Liver (tissue), 9 donors: ENCODE measurements around the gene PTPRN2. TPM values are rescaled to one million over a fixed set of nuclear protein-coding genes. Genes with fewer than 3 reads are reported as not detected.

Source experiments
- DNase-seq: peaks from one replicate; pipeline ENCODE4 v3.0.0-alpha.2; 2017; ENCODE audit warnings: low spot score
- H3K27ac ChIP-seq, 2 donors: one replicate each; pipeline ENCODE4 v1.7.0; 2013; ENCODE audit warnings: inconsistent platforms in 2 of 2, low read length in 2 of 2, control low read depth in 1 of 2, low read depth in 1 of 2, mild to moderate bottlenecking in 1 of 2
- H3K27me3 ChIP-seq, 4 donors: one replicate each; pipeline versions ENCODE4 v1.6.1 to v1.7.0; 2013; ENCODE audit warnings: low read length in 3 of 4, inconsistent platforms in 1 of 4, mild to moderate bottlenecking in 1 of 4, moderate library complexity in 1 of 4; ENCODE audit not compliant: control insufficient read depth in 4 of 4, insufficient read depth in 4 of 4
- H3K36me3 ChIP-seq, 4 donors: one replicate each; pipeline versions ENCODE4 v1.6.1 to v1.7.0; 2013; ENCODE audit warnings: low read length in 3 of 4, mild to moderate bottlenecking in 3 of 4, low read depth in 1 of 4, moderate library complexity in 1 of 4; ENCODE audit not compliant: control insufficient read depth in 4 of 4, insufficient read depth in 3 of 4
- H3K4me1 ChIP-seq, 4 donors: one replicate each; pipeline versions ENCODE4 v1.6.1 to v1.7.0; 2013; ENCODE audit warnings: low read length in 3 of 4, mild to moderate bottlenecking in 3 of 4, moderate library complexity in 1 of 4; ENCODE audit not compliant: control insufficient read depth in 4 of 4, insufficient read depth in 4 of 4
- H3K4me3 ChIP-seq, 3 donors: one replicate each; pipeline versions ENCODE4 v1.6.1 to v1.7.0; 2013; ENCODE audit warnings: low read length in 3 of 3, control low read depth in 1 of 3, low read depth in 1 of 3, mild to moderate bottlenecking in 1 of 3
- H3K9ac ChIP-seq, 2 donors: one replicate each; pipeline ENCODE4 v1.7.0; 2013; ENCODE audit warnings: low read length in 2 of 2, mild to moderate bottlenecking in 2 of 2, moderate library complexity in 2 of 2, control low read depth in 1 of 2, low read depth in 1 of 2
- H3K9me3 ChIP-seq, 4 donors: one replicate each; pipeline versions ENCODE4 v1.6.1 to v1.7.0; 2013; ENCODE audit warnings: low read length in 3 of 4; ENCODE audit not compliant: control insufficient read depth in 4 of 4
- ATF3 ChIP-seq: IDR thresholded peaks from 2 replicates; pipeline ENCODE4 v1.6.1; 2016; ENCODE audit warnings: antibody characterized with exemption
- CTCF ChIP-seq: fragments of 150-350 bp; IDR thresholded peaks from 2 replicates; pipeline ENCODE4 v1.5.1; 2017; ENCODE audit warnings: improper control_type of control experiment, low read depth, low read length; ENCODE audit not compliant: missing input control
- FOXA1 ChIP-seq: IDR thresholded peaks from 2 replicates; pipeline ENCODE4 v1.6.1; 2016; ENCODE audit warnings: antibody characterized with exemption
- GABPA ChIP-seq, 2 donors: IDR thresholded peaks in 1 of 2; conservative IDR thresholded peaks in 1 of 2; 2 replicates each; pipeline ENCODE4 v1.6.1; 2016; ENCODE audit warnings: antibody characterized with exemption in 2 of 2, mild to moderate bottlenecking in 1 of 2, moderate library complexity in 1 of 2
- HNF4G ChIP-seq: IDR thresholded peaks from 2 replicates; pipeline ENCODE4 v1.6.1; 2016; ENCODE audit warnings: antibody characterized with exemption
- JUND ChIP-seq, 2 donors: IDR thresholded peaks; 2 replicates each; pipeline ENCODE4 v1.6.1; 2016; ENCODE audit warnings: antibody characterized with exemption in 2 of 2
- MAX ChIP-seq: IDR thresholded peaks from 2 replicates; pipeline ENCODE4 v1.6.1; 2016; ENCODE audit warnings: antibody characterized with exemption
- NR2F2 ChIP-seq: IDR thresholded peaks from 2 replicates; pipeline ENCODE4 v1.6.1; 2016; ENCODE audit warnings: antibody characterized with exemption
- RAD21 ChIP-seq, 2 donors: IDR thresholded peaks; 2 replicates each; pipeline ENCODE4 v1.6.1; 2016; ENCODE audit warnings: antibody characterized with exemption in 2 of 2, mild to moderate bottlenecking in 2 of 2
- REST ChIP-seq: IDR thresholded peaks from 2 replicates; pipeline ENCODE4 v1.6.1; 2016; ENCODE audit warnings: antibody characterized with exemption, mild to moderate bottlenecking
- RXRA ChIP-seq, 2 donors: IDR thresholded peaks; 2 replicates each; pipeline ENCODE4 v1.6.1; 2017 to 2018; ENCODE audit warnings: antibody characterized with exemption in 2 of 2, mild to moderate bottlenecking in 1 of 2
- SP1 ChIP-seq: IDR thresholded peaks from 2 replicates; pipeline ENCODE4 v1.6.1; 2018; ENCODE audit warnings: antibody characterized with exemption, mild to moderate bottlenecking
- YY1 ChIP-seq: IDR thresholded peaks from 2 replicates; pipeline ENCODE4 v1.6.1; 2016; ENCODE audit warnings: antibody characterized with exemption, mild to moderate bottlenecking
- ZBTB33 ChIP-seq: IDR thresholded peaks from 2 replicates; pipeline ENCODE4 v1.6.1; 2016; ENCODE audit warnings: antibody characterized with exemption
- WGBS: extraction: QIAGEN DNeasy Blood & Tissue Kit; methylation state at CpG from one replicate; pipeline ENCODE4 v1.1.7; 2013; 5-methylcytosine and 5-hydroxymethylcytosine counted together
- polyA plus RNA-seq, 2 donors: library from polyadenylated mRNA; stranded (reverse) in 1 of 2; unstranded in 1 of 2; fragments of 200-250 nt in 1 of 2; fragments of >200 nt in 1 of 2; fragmentation: Nextera tagmentation in 1 of 2; extraction: Ambion mirVana in 1 of 2; gene quantifications; one replicate each; pipeline versions ENCODE4 v1.2.1 to v1.2.3, GENCODE V29; 2013 to 2015
- total RNA-seq, 2 donors: library from RNA; depleted of rRNA; stranded (reverse); fragments of >200 nt; gene quantifications; one replicate each; pipeline ENCODE4 v1.2.3, GENCODE V29; 2014
- donor health status: healthy.
- donor health status: healthy.
- donor health status: healthy.
- donor health status: healthy.
- donor health status: healthy.

PTPRN2 gene
- total and polyA plus RNA-seq, 4 donors = 0.75 to 1.9 (median 1.1) TPM

GRCh38 chr7:158549616-158550393, 37.8 kb downstream of the PTPRN2 start (continued):
- TF ChIP-seq ATF3 (no peak), YY1 (no peak), JUND (IDR thresholded peaks at IDR 0.05) (no peak)

- H3K4me1 ChIP-seq = no peaks in the 10 kb centered on the region
- WGBS = 67% methylated on average over 22 of the region's 22 CpGs
- no peak for TF ChIP-seq JUND (IDR thresholded peaks at IDR 0.05)
- no peak for TF ChIP-seq RAD21 (IDR thresholded peaks at IDR 0.05)
- H3K36me3 ChIP-seq = no peaks in the 10 kb centered on the region
- peaks cover 0 to 3% (median 0%) of the 10 kb centered on the region in 4 donors for H3K9me3 ChIP-seq
- no peak overlapping the region for H3K4me3 ChIP-seq
- no peak overlapping the region for H3K27ac ChIP-seq
- H3K27me3 ChIP-seq = peaks cover 0 to 2% (median 0%) of the 10 kb centered on the region in 4 donors
- no peak overlapping the region for H3K9ac ChIP-seq
- no peak for DNase-seq
Observed at GRCh38 chr7:158549176-158549615, 38.4 kb downstream of the PTPRN2 start.

GRCh38 chr7:158548726-158549125, 38.9 kb downstream of the PTPRN2 start:
- DNase-seq = no peak
- Histone ChIP-seq H3K27ac (no peak overlapping the region), H3K4me1 (no peaks in the 10 kb centered on the region), H3K36me3 (no peaks in the 10 kb centered on the region), H3K9me3 (peaks cover 0 to 3% (median 0%) of the 10 kb centered on the region in 4 donors), H3K4me3 (no peak overlapping the region), H3K27me3 (peaks cover 0 to 2% (median 0%) of the 10 kb centered on the region in 4 donors), H3K9ac (no peak overlapping the region)
- 88% methylated on average over 14 of the region's 14 CpGs for WGBS
- TF ChIP-seq SP1 = no peak
- no peak for TF ChIP-seq MAX
- no peak for TF ChIP-seq RXRA (IDR thresholded peaks at IDR 0.05)
- no peak for TF ChIP-seq NR2F2
- TF ChIP-seq RAD21 (IDR thresholded peaks at IDR 0.05) = no peak
- TF ChIP-seq CTCF = no peak
- TF ChIP-seq ZBTB33 = no peak
- no peak for TF ChIP-seq FOXA1
- TF ChIP-seq YY1 = no peak
- no peak for TF ChIP-seq GABPA (IDR thresholded peaks at IDR 0.05 in 1 of 2, conservative IDR thresholded peaks at IDR 0.05 in 1 of 2)
- no peak for TF ChIP-seq HNF4G
- TF ChIP-seq REST = no peak
